Neuronal stem cell (in vitro differentiated cells): Measurements from ENCODE around the gene FSTL4.

Source experiments
- DNase-seq: peaks from one replicate; pipeline ENCODE4 v3.0.0-alpha.2; 2013; ENCODE audit warnings: low spot score
- H2AFZ ChIP-seq: one replicate; pipeline ENCODE4 v1.6.1; 2013; ENCODE audit warnings: mild to moderate bottlenecking, low read length, inconsistent platforms
- H2AK5ac ChIP-seq: 2 replicates; pipeline ENCODE4 v1.6.1; 2013; ENCODE audit warnings: low read depth, mild to moderate bottlenecking, inconsistent platforms, low read length, moderate library complexity, mixed read lengths
- H2BK120ac ChIP-seq: 2 replicates; pipeline ENCODE4 v1.6.1; 2013; ENCODE audit warnings: low read depth, mild to moderate bottlenecking, inconsistent platforms, low read length, moderate library complexity, mixed read lengths
- H2BK12ac ChIP-seq: one replicate; pipeline ENCODE4 v1.6.1; 2013; ENCODE audit warnings: low read length, inconsistent platforms
- H2BK15ac ChIP-seq: 2 replicates; pipeline ENCODE4 v1.6.1; 2013; ENCODE audit warnings: mild to moderate bottlenecking, low read length, inconsistent platforms, mixed read lengths
- H2BK5ac ChIP-seq: one replicate; pipeline ENCODE4 v1.6.1; 2013; ENCODE audit warnings: inconsistent platforms, mild to moderate bottlenecking, low read length, moderate library complexity
- H3K14ac ChIP-seq: one replicate; pipeline ENCODE4 v1.6.1; 2013; ENCODE audit warnings: low read length, inconsistent platforms
- H3K18ac ChIP-seq: 2 replicates; pipeline ENCODE4 v1.6.1; 2013; ENCODE audit warnings: low read length, inconsistent platforms
- H3K23ac ChIP-seq: 2 replicates; pipeline ENCODE4 v1.6.1; 2013; ENCODE audit warnings: low read depth, mild to moderate bottlenecking, mixed read lengths, low read length, inconsistent platforms; ENCODE audit not compliant: poor library complexity
- H3K27ac ChIP-seq: replicated peaks from 3 replicates; pipeline ENCODE4 v1.5.1; 2013; ENCODE audit warnings: low read length, inconsistent platforms
- H3K27me3 ChIP-seq, 3 experiments: 2 replicates each; pipeline ENCODE4 v1.6.1; 2013; ENCODE audit warnings: low read length in 3 of 3, mild to moderate bottlenecking in 2 of 3, inconsistent platforms in 1 of 3, low read depth in 1 of 3, mixed read lengths in 1 of 3, moderate library complexity in 1 of 3; ENCODE audit not compliant: control insufficient read depth in 3 of 3, insufficient read depth in 3 of 3
- H3K36me3 ChIP-seq, 2 donors: replicated peaks in 1 of 2; 2 replicates each; pipeline ENCODE4 v1.6.1; 2013; ENCODE audit warnings: low read length in 2 of 2; ENCODE audit not compliant: control insufficient read depth in 2 of 2, insufficient read depth in 2 of 2
- H3K4ac ChIP-seq: 2 replicates; pipeline ENCODE4 v1.6.1; 2013; ENCODE audit warnings: inconsistent platforms, mild to moderate bottlenecking, low read length, moderate library complexity
- H3K4me1 ChIP-seq, 2 donors: 1 replicate in 1 of 2; 2 replicates in 1 of 2; pipeline ENCODE4 v1.6.1; 2013; ENCODE audit warnings: low read length in 2 of 2, low read depth in 1 of 2; ENCODE audit not compliant: control insufficient read depth in 2 of 2, insufficient read depth in 1 of 2
- H3K4me2 ChIP-seq: one replicate; pipeline ENCODE4 v1.6.1; 2013; ENCODE audit warnings: mild to moderate bottlenecking, low read length, inconsistent platforms; ENCODE audit not compliant: insufficient read depth, poor library complexity, severe bottlenecking
- H3K4me3 ChIP-seq, 2 donors: 2 replicates each; pipeline ENCODE4 v1.5.1; 2013; ENCODE audit warnings: low read length in 2 of 2, mild to moderate bottlenecking in 2 of 2, inconsistent platforms in 1 of 2, moderate library complexity in 1 of 2
- H3K79me1 ChIP-seq: one replicate; pipeline ENCODE4 v1.6.1; 2013; ENCODE audit warnings: low read depth, mild to moderate bottlenecking, inconsistent platforms, low read length, moderate library complexity
- H3K9ac ChIP-seq: one replicate; pipeline ENCODE4 v1.6.1; 2013; ENCODE audit warnings: mild to moderate bottlenecking, low read depth, low read length, inconsistent platforms; ENCODE audit not compliant: poor library complexity
- H3K9me3 ChIP-seq, 2 donors: replicated peaks in 1 of 2; 2 replicates each; pipeline versions ENCODE3 to v1.6.1; 2013; ENCODE audit warnings: low read length in 2 of 2, mild to moderate bottlenecking in 2 of 2, inconsistent platforms in 1 of 2, low read depth in 1 of 2, mixed read lengths in 1 of 2, moderate library complexity in 1 of 2; ENCODE audit not compliant: control insufficient read depth in 2 of 2, insufficient read depth in 1 of 2
- H4K8ac ChIP-seq: one replicate; pipeline ENCODE4 v1.6.1; 2013; ENCODE audit warnings: low read depth, mild to moderate bottlenecking, inconsistent platforms, low read length, moderate library complexity
- H4K91ac ChIP-seq: one replicate; pipeline ENCODE4 v1.6.1; 2013; ENCODE audit warnings: low read length, low read depth, mild to moderate bottlenecking, inconsistent platforms; ENCODE audit not compliant: poor library complexity
- WGBS, 2 donors: extraction: QIAGEN DNeasy Blood & Tissue Kit; methylation state at CpG; one replicate each; pipeline ENCODE4 v1.1.7; 2013; ENCODE audit warnings: missing lambda C conversion rate in 2 of 2, mixed read lengths in 1 of 2; ENCODE audit not compliant: insufficient read length in 2 of 2, insufficient replicate concordance in 1 of 2; ENCODE audit errors: extremely low coverage in 2 of 2; 5-methylcytosine and 5-hydroxymethylcytosine counted together

Gene FSTL4

GRCh38 chr5:133377736-133378135, 234.6 kb downstream of the FSTL4 start:
- peaks cover 0 to 14% (median 0%) of the 10 kb centered on the region in 3 experiments for H3K27me3 ChIP-seq
- no peak for DNase-seq
- H3K36me3 ChIP-seq, result no peaks in the 10 kb centered on the region
- H2BK15ac ChIP-seq, result no peak overlapping the region
- no peak overlapping the region for H4K8ac ChIP-seq
- no peak overlapping the region for H3K4me2 ChIP-seq
- H3K9ac ChIP-seq, result no peak overlapping the region
- H3K14ac ChIP-seq, result no peak overlapping the region
- no peak overlapping the region for H3K27ac ChIP-seq
- peaks cover 6 to 14% of the 10 kb centered on the region in 2 donors for H3K9me3 ChIP-seq
- H3K4me1 ChIP-seq, result peaks cover 0 to 3% of the 10 kb centered on the region in 2 donors
- no peak overlapping the region for H2BK5ac ChIP-seq
- H3K4ac ChIP-seq, result no peak overlapping the region
- no peaks in the 10 kb centered on the region for H3K79me1 ChIP-seq
- H3K23ac ChIP-seq, result no peak overlapping the region
- H2AFZ ChIP-seq, result no peak overlapping the region
- no peak overlapping the region for H3K4me3 ChIP-seq
- no peak overlapping the region for H2AK5ac ChIP-seq
- H2BK120ac ChIP-seq, result no peak overlapping the region
- no peak overlapping the region for H4K91ac ChIP-seq
- H3K18ac ChIP-seq, result no peak overlapping the region
- no CpG with 5 or more reads among the region's 3 CpGs for WGBS, 2 donors
- H2BK12ac ChIP-seq, result no peak overlapping the region

GRCh38 chr5:133376986-133377385, 235.4 kb downstream of the FSTL4 start:
- Histone ChIP-seq H4K91ac (no peak overlapping the region), H3K4me2 (no peak overlapping the region), H2BK15ac (no peak overlapping the region), H3K18ac (no peak overlapping the region), H2BK120ac (no peak overlapping the region), H3K4ac (no peak overlapping the region), H4K8ac (no peak overlapping the region), H3K23ac (no peak overlapping the region), H3K27ac (no peak overlapping the region), H3K27me3 (peaks cover 0 to 7% (median 0%) of the 10 kb centered on the region in 3 experiments), H3K4me3 (no peak overlapping the region), H3K79me1 (no peaks in the 10 kb centered on the region), H3K9ac (no peak overlapping the region), H3K4me1 (peaks cover 0 to 2% of the 10 kb centered on the region in 2 donors), H3K36me3 (no peaks in the 10 kb centered on the region), H2AFZ (no peak overlapping the region), H2AK5ac (no peak overlapping the region), H3K14ac (no peak overlapping the region), H3K9me3 (peaks cover 6 to 14% of the 10 kb centered on the region in 2 donors), H2BK5ac (no peak overlapping the region), H2BK12ac (no peak overlapping the region)
- no peak for DNase-seq
- WGBS, 2 donors, result no CpG with 5 or more reads among the region's 1 CpG

GRCh38 chr5:133373121-133373870, 239.0 kb downstream of the FSTL4 start:
- WGBS, 2 donors, result no CpG with 5 or more reads among the region's 5 CpGs
- no peak overlapping the region for H3K27ac ChIP-seq
- no peak overlapping the region for H3K9ac ChIP-seq
- no peaks in the 10 kb centered on the region for H3K27me3 ChIP-seq
- no peak overlapping the region for H3K23ac ChIP-seq
- H2BK5ac ChIP-seq, result no peak overlapping the region
- no peak overlapping the region for H2AK5ac ChIP-seq
- no peak for DNase-seq
- no peak overlapping the region for H4K8ac ChIP-seq
- H4K91ac ChIP-seq, result no peak overlapping the region
- no peak overlapping the region for H2BK120ac ChIP-seq
- peaks cover 6 to 12% of the 10 kb centered on the region in 2 donors for H3K9me3 ChIP-seq
- no peak overlapping the region for H2AFZ ChIP-seq
- H2BK15ac ChIP-seq, result no peak overlapping the region
- no peak overlapping the region for H3K14ac ChIP-seq
- H3K4me3 ChIP-seq, result no peak overlapping the region
- H3K4me1 ChIP-seq, result peaks cover 0 to 2% of the 10 kb centered on the region in 2 donors
- no peak overlapping the region for H3K18ac ChIP-seq
- no peak overlapping the region for H3K4ac ChIP-seq
- H3K36me3 ChIP-seq, result no peaks in the 10 kb centered on the region
- H2BK12ac ChIP-seq, result no peak overlapping the region
- no peaks in the 10 kb centered on the region for H3K79me1 ChIP-seq
- H3K4me2 ChIP-seq, result no peak overlapping the region

- Histone ChIP-seq H3K79me1 (no peaks in the 10 kb centered on the region), H3K36me3 (no peaks in the 10 kb centered on the region), H3K18ac (no peak overlapping the region), H3K9me3 (peaks cover 6 to 7% of the 10 kb centered on the region in 2 donors), H2BK12ac (no peak overlapping the region), H4K91ac (no peak overlapping the region), H3K14ac (no peak overlapping the region), H3K4me3 (no peak overlapping the region), H2AK5ac (no peak overlapping the region), H4K8ac (no peak overlapping the region), H2BK120ac (no peak overlapping the region), H3K27ac (no peak overlapping the region), H2BK15ac (no peak overlapping the region), H3K23ac (no peak overlapping the region), H2BK5ac (no peak overlapping the region), H3K4me2 (no peak overlapping the region), H3K4me1 (peaks cover 0 to 5% of the 10 kb centered on the region in 2 donors), H3K27me3 (no peaks in the 10 kb centered on the region), H3K9ac (no peak overlapping the region), H3K4ac (no peak overlapping the region), H2AFZ (no peak overlapping the region)
- no peak for DNase-seq
- no CpG with 5 or more reads among the region's 7 CpGs for WGBS, 2 donors
Observed at GRCh38 chr5:133372293-133372937, 239.9 kb downstream of the FSTL4 start.
